ENCODE data around the gene TIMM9. TPM values are rescaled to one million over a fixed set of nuclear protein-coding genes. Genes with fewer than 3 reads are reported as not detected.
A peak's percentile ranks its signal among the peaks of the same experiment; 100 is the strongest.
"Not testable (repeated sequence)": the region's sequence is repeated elsewhere in the genome, so short reads cannot be mapped to it uniquely, and the experiment has no call there.

The TIMM9 gene
- total and polyA plus RNA-seq, 2 donors, result 37.0 to 86.0 TPM

DNA sequence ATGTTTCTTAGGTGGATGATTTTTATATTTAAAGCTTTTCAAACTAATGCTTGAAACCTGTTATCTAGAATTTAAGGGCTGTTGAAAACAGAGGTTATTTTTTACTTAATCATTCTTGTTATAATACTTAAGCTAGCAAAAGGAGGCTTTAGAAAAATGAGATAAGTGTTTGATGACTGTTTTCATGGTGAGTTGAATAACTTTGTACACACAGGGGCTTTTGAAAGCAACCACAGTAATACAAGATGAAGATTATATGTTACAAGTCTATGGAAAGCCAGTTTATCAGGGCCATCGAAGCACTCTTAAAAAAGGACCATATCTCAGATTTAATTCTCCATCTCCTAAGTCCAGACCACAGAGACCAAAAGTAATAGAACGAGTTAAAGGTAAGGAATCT lies 33.4 kb upstream of the TIMM9 start:
- no peak for DNase-seq (ENCODE audit: low read depth in 6 of 9, low spot score in 9 of 9)
- 96% methylated on average over 2 of the region's 2 CpGs for WGBS
- H3K4me3 ChIP-seq (ENCODE audit: low read length in 2 of 2), result no peak overlapping the region
- peaks cover 13 to 38% of the 10 kb centered on the region in 2 donors for H3K36me3 ChIP-seq (ENCODE audit: control insufficient read depth in 2 of 2, insufficient read depth in 2 of 2, low read length in 1 of 2)
- no peaks in the 10 kb centered on the region for H3K4me1 ChIP-seq (ENCODE audit: control insufficient read depth in 2 of 2, insufficient read depth in 2 of 2, low read length in 2 of 2)
- no peak overlapping the region for H3K27ac ChIP-seq (ENCODE audit: low read depth in 1 of 2, low read length in 1 of 2)
- H3K9me3 ChIP-seq (ENCODE audit: control insufficient read depth in 2 of 2, insufficient read depth in 1 of 2, low read length in 1 of 2), result no peaks in the 10 kb centered on the region
- H3K27me3 ChIP-seq (ENCODE audit: control insufficient read depth in 2 of 2, insufficient read depth in 1 of 2, low read length in 1 of 2), result no peaks in the 10 kb centered on the region

DNA sequence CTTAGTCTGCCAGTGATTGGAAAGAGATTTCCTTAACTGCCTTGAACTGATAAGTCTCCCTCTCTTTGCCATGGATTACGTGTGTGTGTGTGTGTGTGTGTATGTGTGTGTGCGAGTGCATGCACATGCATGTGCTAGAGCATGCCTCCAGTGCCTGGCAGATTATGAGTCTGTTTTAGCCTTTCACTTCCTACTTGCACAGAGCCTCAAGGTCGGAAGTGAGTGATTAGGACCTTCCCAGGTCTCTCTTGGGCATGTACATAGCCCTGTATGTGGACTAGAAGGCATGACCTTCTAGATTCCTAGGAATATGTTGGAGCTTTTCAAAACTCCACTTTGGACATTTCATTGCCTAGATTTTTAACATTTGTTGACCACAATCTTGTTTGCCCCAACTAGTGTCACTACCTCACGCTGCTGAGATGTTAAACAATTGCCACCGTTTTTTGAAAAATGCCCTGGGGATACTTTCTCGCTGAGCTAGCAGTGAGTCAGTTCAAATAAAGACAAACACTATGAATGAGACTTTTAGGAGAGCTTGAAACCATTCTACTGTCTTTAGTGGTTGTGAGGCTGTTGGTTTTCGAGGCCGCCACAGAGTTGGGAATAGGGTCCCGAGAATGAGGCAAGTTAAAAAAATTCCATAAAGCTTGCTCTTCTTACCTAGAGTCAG lies 28.4 kb upstream of the TIMM9 start:
- peaks cover 8 to 42% of the 10 kb centered on the region in 2 donors for H3K36me3 ChIP-seq (ENCODE audit: control insufficient read depth in 2 of 2, insufficient read depth in 2 of 2, low read length in 1 of 2)
- no peak for DNase-seq (ENCODE audit: low read depth in 6 of 9, low spot score in 9 of 9)
- no peak overlapping the region for H3K27ac ChIP-seq (ENCODE audit: low read depth in 1 of 2, low read length in 1 of 2)
- H3K9me3 ChIP-seq (ENCODE audit: control insufficient read depth in 2 of 2, insufficient read depth in 1 of 2, low read length in 1 of 2), result no peaks in the 10 kb centered on the region
- no peak overlapping the region for H3K4me3 ChIP-seq (ENCODE audit: low read length in 2 of 2)
- 92% methylated on average over 9 of the region's 9 CpGs for WGBS
- H3K27me3 ChIP-seq (ENCODE audit: control insufficient read depth in 2 of 2, insufficient read depth in 1 of 2, low read length in 1 of 2), result no peaks in the 10 kb centered on the region
- H3K4me1 ChIP-seq (ENCODE audit: control insufficient read depth in 2 of 2, insufficient read depth in 2 of 2, low read length in 2 of 2), result no peaks in the 10 kb centered on the region

DNA sequence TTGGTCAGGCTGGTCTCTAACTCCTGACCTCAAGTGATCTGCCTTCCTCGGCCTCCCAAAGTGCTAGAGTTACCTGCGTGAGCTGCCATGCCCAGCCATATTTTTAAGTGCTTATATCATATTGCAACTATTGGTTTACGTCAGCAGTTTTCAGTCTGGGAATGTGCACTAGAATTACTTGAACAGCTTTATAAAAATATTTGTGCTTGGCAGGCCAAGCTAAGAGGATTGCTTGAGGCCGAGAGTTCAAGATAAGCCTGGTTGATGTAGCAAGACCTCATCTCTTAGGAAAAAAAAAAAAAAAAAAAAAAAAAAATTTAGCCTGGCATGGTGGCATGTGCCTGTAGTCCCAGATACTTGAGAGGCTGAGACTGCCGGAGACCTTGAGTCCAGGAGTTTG lies 17.3 kb upstream of the TIMM9 start:
- Histone ChIP-seq H3K27me3 (ENCODE audit: control insufficient read depth in 2 of 2, insufficient read depth in 1 of 2, low read length in 1 of 2) (no peaks in the 10 kb centered on the region), H3K4me3 (ENCODE audit: low read length in 2 of 2) (no peak overlapping the region), H3K4me1 (ENCODE audit: control insufficient read depth in 2 of 2, insufficient read depth in 2 of 2, low read length in 2 of 2) (no peaks in the 10 kb centered on the region), H3K36me3 (ENCODE audit: control insufficient read depth in 2 of 2, insufficient read depth in 2 of 2, low read length in 1 of 2) (peaks cover 27 to 52% of the 10 kb centered on the region in 2 donors), H3K9me3 (ENCODE audit: control insufficient read depth in 2 of 2, insufficient read depth in 1 of 2, low read length in 1 of 2) (no peaks in the 10 kb centered on the region), H3K27ac (ENCODE audit: low read depth in 1 of 2, low read length in 1 of 2) (no peak overlapping the region)
- no peak for DNase-seq (ENCODE audit: low read depth in 6 of 9, low spot score in 9 of 9)
- WGBS, result 96% methylated on average over 5 of the region's 5 CpGs

DNA sequence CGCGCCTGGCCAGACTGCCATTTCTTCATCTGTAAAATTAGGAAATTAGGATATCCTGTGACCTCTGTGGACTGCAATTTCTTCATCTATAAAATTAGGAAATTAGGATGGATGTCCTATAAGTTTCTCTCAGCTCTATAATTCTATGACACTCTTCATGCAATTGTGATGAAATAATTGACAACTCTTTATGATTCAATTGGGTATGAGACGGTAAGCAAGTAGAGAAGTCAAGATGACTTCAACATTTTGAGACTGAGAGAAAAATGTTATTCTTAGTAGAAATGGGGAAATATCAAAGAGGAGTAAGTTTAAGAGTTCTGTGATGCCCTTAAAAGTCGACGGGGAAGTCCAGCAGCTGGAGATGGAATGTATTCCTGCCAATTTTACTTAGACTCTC lies 12.1 kb upstream of the TIMM9 start:
- Histone ChIP-seq H3K27me3 (ENCODE audit: control insufficient read depth in 2 of 2, insufficient read depth in 1 of 2, low read length in 1 of 2) (no peaks in the 10 kb centered on the region), H3K9me3 (ENCODE audit: control insufficient read depth in 2 of 2, insufficient read depth in 1 of 2, low read length in 1 of 2) (no peaks in the 10 kb centered on the region), H3K27ac (ENCODE audit: low read depth in 1 of 2, low read length in 1 of 2) (no peak overlapping the region), H3K36me3 (ENCODE audit: control insufficient read depth in 2 of 2, insufficient read depth in 2 of 2, low read length in 1 of 2) (peaks cover 35 to 49% of the 10 kb centered on the region in 2 donors), H3K4me1 (ENCODE audit: control insufficient read depth in 2 of 2, insufficient read depth in 2 of 2, low read length in 2 of 2) (no peaks in the 10 kb centered on the region), H3K4me3 (ENCODE audit: low read length in 2 of 2) (no peak overlapping the region)
- 85% methylated on average over 5 of the region's 5 CpGs for WGBS
- no peak for DNase-seq (ENCODE audit: low read depth in 6 of 9, low spot score in 9 of 9)

DNA sequence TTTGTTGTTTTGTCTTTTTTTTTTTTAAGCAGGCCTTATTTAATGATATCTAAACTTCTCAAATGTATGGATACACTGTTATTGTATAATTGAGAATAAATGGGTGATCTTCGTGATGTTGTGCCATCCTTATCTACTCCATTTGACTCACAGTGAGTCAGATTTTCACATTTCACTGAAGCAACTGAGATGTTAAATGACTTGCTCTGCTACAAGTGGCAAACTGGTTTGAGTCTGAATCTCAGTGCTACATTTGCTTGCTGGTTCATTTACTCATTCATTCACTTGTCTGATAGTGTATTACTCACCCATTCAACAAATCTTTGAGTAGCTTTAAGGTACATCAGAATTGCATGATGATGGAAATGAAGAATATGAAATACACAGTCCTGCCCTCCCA lies 2.8 kb upstream of the TIMM9 start:
- peaks cover 12 to 25% of the 10 kb centered on the region in 2 donors for H3K36me3 ChIP-seq (ENCODE audit: control insufficient read depth in 2 of 2, insufficient read depth in 2 of 2, low read length in 1 of 2)
- H3K9me3 ChIP-seq (ENCODE audit: control insufficient read depth in 2 of 2, insufficient read depth in 1 of 2, low read length in 1 of 2), result no peaks in the 10 kb centered on the region
- WGBS, result 97% methylated on average over 1 of the region's 1 CpG
- H3K27ac ChIP-seq (ENCODE audit: low read depth in 1 of 2, low read length in 1 of 2), result no peak overlapping the region
- H3K4me3 ChIP-seq (ENCODE audit: low read length in 2 of 2), result no peak overlapping the region
- no peak for DNase-seq (ENCODE audit: low read depth in 6 of 9, low spot score in 9 of 9)
- peaks cover 4 to 5% of the 10 kb centered on the region in 2 donors for H3K4me1 ChIP-seq (ENCODE audit: control insufficient read depth in 2 of 2, insufficient read depth in 2 of 2, low read length in 2 of 2)
- no peaks in the 10 kb centered on the region for H3K27me3 ChIP-seq (ENCODE audit: control insufficient read depth in 2 of 2, insufficient read depth in 1 of 2, low read length in 1 of 2)

DNA sequence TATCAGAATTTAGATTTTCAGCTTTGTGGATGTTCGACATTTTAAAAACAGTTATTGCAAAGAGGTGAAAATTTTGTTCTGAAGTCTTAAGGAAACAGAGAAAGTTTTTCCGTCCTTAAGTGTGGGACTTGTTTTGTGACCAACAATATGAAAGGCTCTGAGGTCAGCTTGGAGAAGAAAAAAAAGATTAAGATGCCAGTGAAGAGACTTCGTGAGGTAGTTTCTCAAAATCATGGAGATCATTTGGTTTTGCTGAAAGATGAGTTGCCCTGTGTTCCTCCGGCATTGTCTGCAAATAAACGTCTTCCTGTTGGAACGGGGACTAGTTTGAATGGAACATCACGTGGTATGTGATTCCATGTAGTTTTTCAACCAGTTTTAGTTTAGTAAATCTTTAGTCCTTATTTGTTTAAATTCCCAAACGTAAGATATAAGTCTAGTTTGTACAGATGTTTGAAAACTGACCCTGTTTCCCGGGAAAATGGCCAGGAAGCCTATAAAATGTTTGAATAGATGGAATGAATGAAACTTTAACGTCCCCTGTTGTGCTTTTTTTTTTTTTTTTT lies 870 bp upstream of the TIMM9 start:
- Histone ChIP-seq H3K36me3 (ENCODE audit: control insufficient read depth in 2 of 2, insufficient read depth in 2 of 2, low read length in 1 of 2) (peaks cover 6 to 17% of the 10 kb centered on the region in 2 donors), H3K9me3 (ENCODE audit: control insufficient read depth in 2 of 2, insufficient read depth in 1 of 2, low read length in 1 of 2) (no peaks in the 10 kb centered on the region), H3K4me3 (ENCODE audit: low read length in 2 of 2) (peak overlapping the region; percentile 79 to 84), H3K27ac (ENCODE audit: low read depth in 1 of 2, low read length in 1 of 2) (peak overlapping the region; percentile 96 to 100), H3K27me3 (ENCODE audit: control insufficient read depth in 2 of 2, insufficient read depth in 1 of 2, low read length in 1 of 2) (no peaks in the 10 kb centered on the region), H3K4me1 (ENCODE audit: control insufficient read depth in 2 of 2, insufficient read depth in 2 of 2, low read length in 2 of 2) (peaks cover 4 to 5% of the 10 kb centered on the region in 2 donors)
- DNase-seq (ENCODE audit: low read depth in 6 of 9, low spot score in 9 of 9), result peak; percentile 23 to 68 (median 37)
- 1% methylated on average over 10 of the region's 10 CpGs for WGBS

DNA sequence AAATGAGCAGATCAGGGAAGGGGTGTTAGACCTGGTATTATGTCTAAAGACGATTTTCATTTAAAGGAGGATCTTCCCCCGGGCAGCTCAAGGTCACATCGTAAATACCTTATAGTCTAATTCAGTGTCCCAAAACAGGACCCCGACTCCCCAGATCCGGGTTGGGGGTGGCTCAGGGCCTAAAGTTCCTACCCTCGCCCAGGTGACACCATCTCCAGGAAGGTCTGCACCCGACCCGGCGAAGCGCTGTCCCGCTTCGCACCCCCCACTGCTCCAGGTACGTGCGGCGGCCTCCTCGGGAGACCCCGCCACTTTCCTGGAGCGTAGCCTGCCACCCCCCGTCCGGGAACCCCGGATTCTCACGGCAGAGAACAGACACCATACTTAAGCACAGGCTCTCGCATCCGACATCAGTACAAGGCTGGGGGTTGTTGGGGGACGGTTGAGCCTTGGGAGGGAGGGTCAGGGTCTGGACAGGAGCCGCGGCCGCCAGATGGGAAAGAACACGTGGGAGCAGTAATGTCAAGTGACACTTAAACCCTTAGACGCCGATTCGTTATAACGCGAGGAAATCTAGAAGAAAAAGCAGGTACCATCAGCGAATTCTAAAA lies 556 bp downstream of the TIMM9 start:
- peak in 2 of 9 donors; percentile 6 to 62 for DNase-seq (ENCODE audit: low read depth in 6 of 9, low spot score in 9 of 9)
- H3K27me3 ChIP-seq (ENCODE audit: control insufficient read depth in 2 of 2, insufficient read depth in 1 of 2, low read length in 1 of 2), result no peaks in the 10 kb centered on the region
- under 1% methylated on average over 35 of the region's 35 CpGs for WGBS
- no peaks in the 10 kb centered on the region for H3K9me3 ChIP-seq (ENCODE audit: control insufficient read depth in 2 of 2, insufficient read depth in 1 of 2, low read length in 1 of 2)
- peaks cover 5 to 8% of the 10 kb centered on the region in 2 donors for H3K36me3 ChIP-seq (ENCODE audit: control insufficient read depth in 2 of 2, insufficient read depth in 2 of 2, low read length in 1 of 2)
- H3K4me1 ChIP-seq (ENCODE audit: control insufficient read depth in 2 of 2, insufficient read depth in 2 of 2, low read length in 2 of 2), result peaks cover 4 to 5% of the 10 kb centered on the region in 2 donors
- peak overlapping the region; percentile 79 to 84 for H3K4me3 ChIP-seq (ENCODE audit: low read length in 2 of 2)
- H3K27ac ChIP-seq (ENCODE audit: low read depth in 1 of 2, low read length in 1 of 2), result peak overlapping the region; percentile 98 to 100

DNA sequence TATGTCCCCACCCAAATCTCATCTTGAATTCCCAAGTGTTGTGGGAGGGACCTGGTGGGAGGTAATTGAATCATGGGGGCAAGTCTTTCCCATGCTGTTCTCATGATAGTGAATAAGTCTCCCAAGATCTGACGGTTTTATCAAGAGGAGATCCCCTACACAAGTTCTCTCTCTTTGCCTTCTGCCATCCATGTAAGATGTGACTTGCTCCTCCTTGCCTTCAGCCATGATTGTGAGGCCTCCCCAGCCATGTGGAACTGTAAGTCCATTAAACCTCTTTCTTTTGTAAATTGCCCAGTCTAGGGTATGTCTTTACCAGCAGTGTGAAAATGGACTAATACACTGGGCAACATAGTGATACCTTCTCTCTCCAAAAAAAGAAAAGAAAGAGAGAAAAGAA lies 10.4 kb downstream of the TIMM9 start:
- not testable (repeated sequence) for H3K9me3 ChIP-seq (ENCODE audit: control insufficient read depth in 2 of 2, insufficient read depth in 1 of 2, low read length in 1 of 2); DNase-seq (ENCODE audit: low read depth in 6 of 9, low spot score in 9 of 9); H3K27me3 ChIP-seq (ENCODE audit: control insufficient read depth in 2 of 2, insufficient read depth in 1 of 2, low read length in 1 of 2); H3K4me1 ChIP-seq (ENCODE audit: control insufficient read depth in 2 of 2, insufficient read depth in 2 of 2, low read length in 2 of 2); H3K4me3 ChIP-seq (ENCODE audit: low read length in 2 of 2); H3K27ac ChIP-seq (ENCODE audit: low read depth in 1 of 2, low read length in 1 of 2)
- 100% methylated on average over 1 of the region's 1 CpG for WGBS
- peaks cover 19 to 25% of the 10 kb centered on the region in 2 donors for H3K36me3 ChIP-seq (ENCODE audit: control insufficient read depth in 2 of 2, insufficient read depth in 2 of 2, low read length in 1 of 2)
